Epithelial cell of prostate (primary cell): Measurements from ENCODE around the gene GGT5.
"Not testable (repeated sequence)": the region's sequence is repeated elsewhere in the genome, so short reads cannot be mapped to it uniquely, and the experiment has no call there.

Source experiments
- DNase-seq: peaks from one replicate; pipeline ENCODE4 v3.0.0-alpha.2; 2011; ENCODE audit warnings: low read depth, low spot score
- H3K27ac ChIP-seq: fragments of 450-650 bp; 2 replicates; pipeline ENCODE4 v1.5.1; 2017; ENCODE audit warnings: mild to moderate bottlenecking

GGT5 gene, protein sequence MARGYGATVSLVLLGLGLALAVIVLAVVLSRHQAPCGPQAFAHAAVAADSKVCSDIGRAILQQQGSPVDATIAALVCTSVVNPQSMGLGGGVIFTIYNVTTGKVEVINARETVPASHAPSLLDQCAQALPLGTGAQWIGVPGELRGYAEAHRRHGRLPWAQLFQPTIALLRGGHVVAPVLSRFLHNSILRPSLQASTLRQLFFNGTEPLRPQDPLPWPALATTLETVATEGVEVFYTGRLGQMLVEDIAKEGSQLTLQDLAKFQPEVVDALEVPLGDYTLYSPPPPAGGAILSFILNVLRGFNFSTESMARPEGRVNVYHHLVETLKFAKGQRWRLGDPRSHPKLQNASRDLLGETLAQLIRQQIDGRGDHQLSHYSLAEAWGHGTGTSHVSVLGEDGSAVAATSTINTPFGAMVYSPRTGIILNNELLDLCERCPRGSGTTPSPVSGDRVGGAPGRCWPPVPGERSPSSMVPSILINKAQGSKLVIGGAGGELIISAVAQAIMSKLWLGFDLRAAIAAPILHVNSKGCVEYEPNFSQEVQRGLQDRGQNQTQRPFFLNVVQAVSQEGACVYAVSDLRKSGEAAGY

DNA sequence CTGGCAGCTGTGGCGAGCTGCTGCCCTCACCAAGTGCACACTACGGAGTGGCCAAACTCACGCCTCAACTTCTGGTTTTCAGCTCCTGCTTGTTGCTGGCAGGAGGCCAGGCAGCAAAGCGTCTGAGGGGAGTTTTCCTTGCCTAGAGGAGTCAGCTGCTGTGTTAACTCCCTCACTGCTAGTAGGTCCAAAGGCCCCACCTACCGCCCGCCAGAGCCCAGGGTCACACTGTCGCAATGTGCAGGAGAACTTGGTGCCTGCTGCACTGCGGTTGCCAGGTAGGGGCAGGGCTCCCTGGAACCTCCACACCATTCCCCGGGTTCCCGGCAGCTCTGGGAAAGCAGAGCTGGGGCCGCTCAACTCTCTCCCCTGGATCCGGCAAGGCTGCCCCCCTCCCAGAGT lies at the start of gene GGT5:
Gene GGT5, minus strand, starts transcription at position 53 of the 402 bp plus-strand sequence. CDS start 357 bp downstream, outside the sequence.
- DNase-seq, H3K27ac ChIP-seq: not testable (repeated sequence)

GRCh38 chr22:24292202-24292830 lies 47.4 kb upstream of the GGT5 start:
- DNase-seq, H3K27ac ChIP-seq: not testable (repeated sequence)

DNA sequence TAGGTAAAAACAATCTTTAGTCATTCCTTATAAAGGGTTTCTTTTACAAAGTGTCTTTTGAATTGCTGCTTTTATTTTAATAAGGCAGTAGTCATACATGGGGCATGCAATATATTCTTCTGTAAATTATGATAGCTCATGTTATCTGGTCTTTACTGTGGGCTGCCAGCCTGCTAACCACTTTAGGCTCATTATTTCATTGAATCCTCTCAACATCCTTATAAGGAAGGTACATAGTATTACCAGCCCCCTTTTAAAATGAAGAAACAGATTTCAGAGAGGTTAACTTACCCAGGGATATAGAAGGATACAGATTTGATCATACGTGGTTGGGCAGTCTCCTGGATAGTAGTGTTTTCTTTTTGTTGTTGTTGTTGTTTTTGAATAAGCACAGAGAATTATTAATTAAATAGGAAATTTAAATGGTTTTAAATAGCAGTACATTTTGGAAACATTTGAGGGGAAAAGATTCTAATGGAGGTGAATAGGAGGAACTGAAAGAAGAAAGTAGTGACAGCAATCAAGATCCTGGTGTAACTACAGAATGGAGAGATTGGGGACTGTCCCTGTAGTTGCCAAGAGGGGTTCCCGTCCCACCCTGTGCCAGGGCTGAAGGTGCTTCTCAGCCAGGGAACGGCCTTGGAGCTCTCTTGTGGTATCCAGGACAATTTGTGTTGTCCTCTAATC lies 46.8 kb upstream of the GGT5 start:
- H3K27ac ChIP-seq = no peak overlapping the region
- DNase-seq = no peak

GRCh38 chr22:24290459-24290858 lies 45.6 kb upstream of the GGT5 start:
- H3K27ac ChIP-seq = no peak overlapping the region
- no peak for DNase-seq

GRCh38 chr22:24289741-24290163 lies 44.9 kb upstream of the GGT5 start:
- no peak overlapping the region for H3K27ac ChIP-seq
- no peak for DNase-seq

DNA sequence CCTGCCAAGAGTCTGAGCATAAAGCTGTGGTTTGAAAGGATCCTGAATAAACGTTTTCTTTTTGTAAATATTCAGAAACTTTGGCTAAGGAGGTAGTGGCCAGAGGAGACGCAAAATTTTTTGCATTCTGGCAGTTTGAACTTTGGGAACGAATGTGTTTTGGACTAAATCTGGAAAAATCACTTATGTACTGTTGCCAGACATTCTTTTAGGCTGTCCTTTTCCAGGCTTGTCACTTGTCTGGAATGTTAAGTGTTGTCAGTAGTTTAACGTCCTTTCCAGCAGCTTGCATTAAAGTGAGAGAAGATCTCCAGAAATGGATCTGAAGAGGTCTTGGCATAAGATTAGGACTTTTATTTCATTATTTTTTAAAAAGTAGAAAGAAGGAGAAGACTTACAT lies 44.2 kb upstream of the GGT5 start:
- no peak for DNase-seq
- H3K27ac ChIP-seq = no peak overlapping the region

DNA sequence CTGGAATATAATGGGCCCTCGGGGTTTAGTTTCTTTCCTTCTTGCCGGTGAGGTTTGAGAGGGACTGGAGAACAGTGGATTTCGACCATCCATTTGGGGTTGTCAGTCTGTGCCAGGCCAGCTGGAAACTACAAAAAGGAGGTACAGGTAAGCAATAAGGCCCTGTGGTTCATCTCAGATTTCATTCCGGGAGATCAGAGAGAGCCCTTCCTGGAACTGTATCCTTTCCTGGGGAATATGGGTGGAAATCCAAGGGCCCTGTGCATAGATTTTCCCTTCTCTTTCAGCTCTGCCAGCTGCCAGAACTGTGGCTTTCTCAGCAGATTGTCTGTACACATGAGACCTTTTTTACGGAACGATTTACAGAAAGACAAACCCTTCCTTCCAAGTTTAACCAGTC lies 42.9 kb upstream of the GGT5 start:
- not testable (repeated sequence) for DNase-seq, H3K27ac ChIP-seq

GRCh38 chr22:24287212-24287611 lies 42.3 kb upstream of the GGT5 start:
- DNase-seq, H3K27ac ChIP-seq: not testable (repeated sequence)

DNA sequence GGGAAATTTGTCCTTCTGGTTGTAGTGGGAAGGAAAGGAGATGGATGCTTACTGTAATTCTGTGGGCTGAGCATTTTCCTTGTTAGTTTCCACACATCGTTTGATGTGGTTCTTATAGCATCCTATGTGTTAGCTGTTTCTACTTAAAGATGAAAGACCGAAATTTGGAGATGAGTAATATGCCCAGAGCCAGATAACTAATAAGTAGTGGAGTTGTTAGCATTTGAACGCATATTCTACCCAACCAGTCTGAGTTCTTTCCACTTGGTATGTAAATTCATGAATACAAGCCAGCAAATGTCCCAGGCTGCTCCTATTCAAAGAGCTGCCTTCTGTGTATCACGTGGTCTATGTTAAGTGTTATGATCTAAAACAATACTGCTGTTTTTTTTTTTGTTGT lies 40.4 kb upstream of the GGT5 start:
- no peak for DNase-seq
- no peak overlapping the region for H3K27ac ChIP-seq

DNA sequence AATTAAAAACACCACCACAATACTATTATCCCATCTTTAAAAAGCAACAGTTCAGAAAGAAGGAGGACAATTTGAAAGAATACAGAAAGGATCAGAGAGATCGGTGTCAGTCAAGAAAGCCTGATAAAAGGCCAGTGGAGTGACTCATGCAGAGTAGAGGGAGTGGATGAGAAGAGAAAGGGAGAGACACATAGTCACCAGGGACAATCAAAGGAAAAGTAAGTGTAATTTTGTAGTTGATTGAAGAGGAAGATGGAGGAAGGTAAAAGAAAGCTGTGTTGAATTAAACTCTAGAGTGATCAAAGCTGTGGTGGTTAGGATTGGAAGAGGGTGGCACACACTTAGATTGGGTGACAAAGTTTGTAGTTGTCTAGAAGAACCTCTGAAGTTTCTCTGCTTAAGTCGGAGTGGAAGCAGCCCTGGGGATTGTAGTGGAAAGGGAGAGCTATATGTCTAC lies 39.9 kb upstream of the GGT5 start:
- H3K27ac ChIP-seq = no peak overlapping the region
- no peak for DNase-seq

GRCh38 chr22:24282401-24282800 lies 37.5 kb upstream of the GGT5 start:
- peak overlapping the region; percentile 70 for H3K27ac ChIP-seq
- no peak for DNase-seq

- DNase-seq, H3K27ac ChIP-seq: not testable (repeated sequence)
Measured at GRCh38 chr22:24280363-24280762, 35.5 kb upstream of the GGT5 start.

- peak overlapping the region; percentile 33 for H3K27ac ChIP-seq
- DNase-seq = not testable (repeated sequence)
Measured at GRCh38 chr22:24274696-24275405, 30.0 kb upstream of the GGT5 start.

- DNase-seq = not testable (repeated sequence)
- peak overlapping the region; percentile 33 for H3K27ac ChIP-seq
Measured at GRCh38 chr22:24273906-24274305, 29.0 kb upstream of the GGT5 start.

GRCh38 chr22:24273031-24273430 lies 28.1 kb upstream of the GGT5 start:
- peak overlapping the region; percentile 33 for H3K27ac ChIP-seq
- not testable (repeated sequence) for DNase-seq

DNA sequence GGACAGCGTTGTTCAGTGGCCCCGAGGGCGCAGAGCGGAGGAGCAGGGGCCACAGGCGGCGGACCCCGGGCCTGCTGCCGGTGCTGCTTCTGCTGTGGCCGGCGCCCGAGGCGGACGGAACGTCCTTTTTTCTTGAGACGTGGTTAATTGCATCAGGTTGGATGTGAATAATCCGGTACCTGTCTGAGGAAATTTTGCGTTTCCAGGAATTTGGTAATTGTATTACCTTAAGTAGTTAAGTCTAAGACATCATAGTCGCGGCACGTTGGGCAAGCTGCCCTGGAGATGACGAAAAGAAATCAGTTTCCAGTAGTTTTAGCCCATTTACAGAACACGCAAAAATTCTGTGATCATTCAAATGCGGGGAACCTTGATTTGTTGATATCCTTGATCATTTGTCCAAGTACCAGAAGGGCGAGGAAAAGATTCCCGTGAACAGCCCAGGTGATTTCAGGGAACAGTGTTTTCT lies 26.5 kb upstream of the GGT5 start:
- no peak for DNase-seq
- H3K27ac ChIP-seq = peak overlapping the region; percentile 83

- peak; percentile 55 for DNase-seq
- H3K27ac ChIP-seq = peak within 1 kb of the TSS; percentile 83
Measured at GRCh38 chr22:24270556-24271385, 25.9 kb upstream of the GGT5 start, which contains the start of gene SPECC1L. Gene SPECC1L, plus strand, starts transcription at chr22:24270831. Its CDS starts 31,401 bp downstream, at chr22:24302232.

- H3K27ac ChIP-seq, DNase-seq: not testable (repeated sequence)
Measured at GRCh38 chr22:24266495-24266894, 21.6 kb upstream of the GGT5 start.

DNA sequence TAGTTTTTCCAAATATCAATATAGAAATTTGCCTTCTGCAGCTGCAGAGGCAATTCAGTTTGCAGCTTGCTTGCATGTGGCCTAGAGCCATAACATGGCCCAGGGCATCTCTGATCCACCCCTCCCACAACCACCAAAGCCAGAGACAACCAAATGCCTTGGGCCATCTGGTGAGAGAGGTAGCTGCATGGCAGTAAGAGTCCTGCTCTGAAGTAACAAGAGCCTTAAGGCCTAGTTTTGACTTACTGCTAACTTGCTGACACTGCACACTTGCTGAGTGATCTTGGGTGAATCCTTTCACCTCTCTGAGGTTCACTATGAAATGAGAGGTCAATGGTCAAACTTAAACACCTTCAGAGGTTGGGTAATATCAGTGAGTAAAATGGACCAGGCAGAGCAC lies 20.9 kb upstream of the GGT5 start:
- H3K27ac ChIP-seq = no peak overlapping the region
- DNase-seq = no peak
